HepG2 (cell line): ENCODE results near the gene CBY1. TPM values are rescaled to one million over a fixed set of nuclear protein-coding genes. Genes with fewer than 3 reads are reported as not detected.

Experiments
- GTF2F1 ChIP-seq: fragments of 150-350 bp; IDR thresholded peaks from 2 replicates; pipeline ENCODE4 v1.6.1; 2014; ENCODE audit warnings: low read length
- IKZF5 ChIP-seq: IDR thresholded peaks from 2 replicates; pipeline ENCODE4 v1.6.1; 2018; ENCODE audit warnings: missing genetic modification reagents, mild to moderate bottlenecking, missing compliant biosample characterization
- MAX ChIP-seq: IDR thresholded peaks from 2 replicates; pipeline ENCODE4 v1.6.1; 2012; ENCODE audit warnings: inconsistent platforms
- NR3C1 ChIP-seq: sonication (generic); formaldehyde crosslinking; IDR thresholded peaks from 2 replicates; pipeline ENCODE4 v1.4.0; 2020; ENCODE audit warnings: missing genetic modification reagents
- PRDM15 ChIP-seq: sonication (generic); formaldehyde crosslinking; IDR thresholded peaks from 2 replicates; pipeline ENCODE4 v1.4.0; 2020; ENCODE audit warnings: missing genetic modification reagents
- ZBTB7B ChIP-seq: sonication (generic); formaldehyde crosslinking; IDR thresholded peaks from 2 replicates; pipeline ENCODE4 v1.4.0; 2020; ENCODE audit warnings: missing genetic modification reagents
- ZFP91 ChIP-seq: sonication (generic); formaldehyde crosslinking; IDR thresholded peaks from 2 replicates; pipeline ENCODE4 v1.9.0; 2022; ENCODE audit warnings: missing genetic modification reagents, mild to moderate bottlenecking, borderline replicate concordance
- ZNF24 ChIP-seq: fragments of 450-650 bp; IDR thresholded peaks from 2 replicates; pipeline ENCODE4 v1.6.1; 2017; ENCODE audit warnings: antibody characterized with exemption, mild to moderate bottlenecking
- ZNF280B ChIP-seq: sonication (generic); formaldehyde crosslinking; IDR thresholded peaks from 2 replicates; pipeline ENCODE4 v1.5.0; 2020; ENCODE audit warnings: missing genetic modification reagents, mild to moderate bottlenecking, borderline replicate concordance
- ZNF562 ChIP-seq: sonication (generic); formaldehyde crosslinking; IDR thresholded peaks from 2 replicates; pipeline ENCODE4 v1.8.0; 2022; ENCODE audit warnings: missing genetic modification reagents, borderline replicate concordance
- ZNF576 ChIP-seq: sonication (generic); formaldehyde crosslinking; IDR thresholded peaks from 2 replicates; pipeline ENCODE4 v1.4.0; 2020; ENCODE audit warnings: mild to moderate bottlenecking, missing genetic modification reagents
- ZNF646 ChIP-seq: sonication (generic); formaldehyde crosslinking; IDR thresholded peaks from 2 replicates; pipeline ENCODE4 v1.9.0; 2021; ENCODE audit warnings: mild to moderate bottlenecking, missing genetic modification reagents
- polyA plus RNA-seq, 8 experiments: library from polyadenylated mRNA; depleted of rRNA in 3 of 8; stranded (reverse) in 7 of 8; unstranded in 1 of 8; fragments of >200 nt; fragmentation: Illumina TruSeq in 4 of 8; extraction: Trizol in 4 of 8; gene quantifications; 2 replicates each; pipeline versions ENCODE4 v1.2.1 to v1.2.3, GENCODE V29; 2011 to 2016; ENCODE audit warnings: low read depth in 4 of 8, missing spikeins in 1 of 8, mixed read lengths in 1 of 8; ENCODE audit not compliant: insufficient read depth in 1 of 8
- total RNA-seq, 5 experiments: library from RNA; depleted of rRNA; stranded (reverse); fragments of >200 nt; fragmentation: Illumina TruSeq; extraction: Trizol; gene quantifications; 2 replicates each; pipeline ENCODE4 v1.2.3, GENCODE V29; 2016; ENCODE audit warnings: low read depth in 1 of 5

CBY1 gene
- total and polyA plus RNA-seq, 2 of the 13 experiments (the other 11 are each of a cell fraction or from before 2014, with no cell fraction given), result 19.7 to 20.3 TPM

GRCh38 chr22:38705235-38706100 is 49.0 kb downstream of the CBY1 start, which contains the start of gene GTPBP1 (continued):
- 0 out of 2 replicates have a peak, but pooled peaks have one; percentile 18 for TF ChIP-seq ZFP91 (CRISPR knock-in tag)
- 0 out of 2 replicates have a peak, but pooled peaks have one; percentile 29 for TF ChIP-seq PRDM15 (CRISPR knock-in tag)
- TF ChIP-seq ZNF24, result no peak
- TF ChIP-seq IKZF5, result peak; percentile 63
- no peak for TF ChIP-seq ZNF576 (CRISPR knock-in tag)
- TF ChIP-seq NR3C1 (CRISPR knock-in tag), result no peak
- TF ChIP-seq ZNF280B, result no peak; the same call in 1 of the 2 replicates
- 0 out of 2 replicates have a peak, but pooled peaks have one; percentile 37 for TF ChIP-seq GTF2F1
- no peak for TF ChIP-seq ZBTB7B (CRISPR knock-in tag)
- TF ChIP-seq ZNF646, result no peak
- TF ChIP-seq ZNF562, result no peak
- peak; percentile 78 for TF ChIP-seq MAX
